ENCODE data around the gene MSI2.

MSI2 gene

DNA sequence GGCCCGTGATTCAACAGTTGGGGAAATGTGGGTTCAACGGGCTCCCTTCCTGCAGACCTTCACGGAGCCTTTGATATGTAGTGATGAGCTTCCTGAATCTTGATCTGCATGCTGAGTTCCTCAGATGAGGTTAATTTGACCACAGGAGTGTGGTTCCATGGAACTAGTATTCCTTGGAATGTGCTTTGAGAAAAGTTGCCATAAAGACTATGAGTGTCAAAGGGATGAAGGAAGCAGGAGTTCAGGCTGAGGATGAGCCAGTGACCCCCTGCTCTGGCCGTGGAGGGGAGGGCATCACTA, 229.2 kb downstream of the MSI2 start:
- TF ChIP-seq CTCF (IDR thresholded peaks at IDR 0.05; ENCODE audit: insufficient read depth, low read depth, low read length, missing control alignments): no peak
- H3K4me3 ChIP-seq (ENCODE audit: low read length): no peak overlapping the region
- no peak for DNase-seq (ENCODE audit: low read depth)

GRCh38 chr17:57485916-57486881, 229.9 kb downstream of the MSI2 start:
- DNase-seq (ENCODE audit: low read depth): no peak
- no peak for TF ChIP-seq CTCF (IDR thresholded peaks at IDR 0.05; ENCODE audit: insufficient read depth, low read depth, low read length, missing control alignments)
- H3K4me3 ChIP-seq (ENCODE audit: low read length): no peak overlapping the region

DNA sequence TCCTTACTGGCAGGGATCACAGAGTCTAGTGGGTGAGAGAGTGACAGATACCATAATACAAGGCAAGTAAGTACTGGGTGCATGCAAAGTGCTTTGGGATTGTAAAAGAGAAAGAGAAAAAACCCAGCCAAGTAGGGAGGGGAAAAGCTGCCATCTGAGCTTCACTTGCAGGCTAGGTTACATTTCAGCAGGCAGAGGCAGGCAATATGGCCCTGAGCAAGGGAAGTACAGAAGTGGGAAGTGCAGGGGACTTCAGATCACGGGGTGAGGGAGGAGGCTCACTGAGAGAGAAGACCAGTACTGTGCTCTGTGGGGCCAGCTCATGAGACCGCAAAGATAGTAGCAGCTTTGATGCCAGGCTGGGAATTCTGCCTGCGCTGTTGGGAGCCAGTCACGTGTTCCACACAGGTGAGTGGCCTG, 230.6 kb downstream of the MSI2 start:
- peak; percentile 9 for DNase-seq (ENCODE audit: low read depth)
- no peak overlapping the region for H3K4me3 ChIP-seq (ENCODE audit: low read length)

DNA sequence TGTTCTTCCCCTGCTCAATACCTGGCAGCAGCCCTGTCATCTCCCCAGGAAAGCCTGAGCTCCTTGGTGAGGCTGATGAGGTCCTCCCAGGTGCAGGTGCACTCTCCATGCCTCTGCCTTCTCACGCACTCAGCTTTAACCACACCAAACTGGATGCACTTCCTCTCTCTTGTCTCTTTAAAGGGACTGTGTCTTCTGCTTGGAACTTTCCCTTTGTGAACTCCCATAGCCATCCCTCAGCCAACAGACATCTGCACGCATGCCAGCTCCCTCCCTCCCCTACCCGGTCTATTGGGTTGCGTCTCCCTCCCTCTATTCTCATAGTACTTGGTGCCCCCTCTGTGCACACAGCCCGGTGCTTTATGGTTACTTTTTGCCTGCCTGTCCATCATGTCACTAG, 231.2 kb downstream of the MSI2 start:
- DNase-seq (ENCODE audit: low read depth): no peak
- TF ChIP-seq CTCF (IDR thresholded peaks at IDR 0.05; ENCODE audit: insufficient read depth, low read depth, low read length, missing control alignments): no peak
- H3K4me3 ChIP-seq (ENCODE audit: low read length): no peak overlapping the region

More for the DNA sequence above, 230.6 kb downstream of the MSI2 start:
- TF ChIP-seq CTCF (IDR thresholded peaks at IDR 0.05; ENCODE audit: insufficient read depth, low read depth, low read length, missing control alignments): no peak

DNA sequence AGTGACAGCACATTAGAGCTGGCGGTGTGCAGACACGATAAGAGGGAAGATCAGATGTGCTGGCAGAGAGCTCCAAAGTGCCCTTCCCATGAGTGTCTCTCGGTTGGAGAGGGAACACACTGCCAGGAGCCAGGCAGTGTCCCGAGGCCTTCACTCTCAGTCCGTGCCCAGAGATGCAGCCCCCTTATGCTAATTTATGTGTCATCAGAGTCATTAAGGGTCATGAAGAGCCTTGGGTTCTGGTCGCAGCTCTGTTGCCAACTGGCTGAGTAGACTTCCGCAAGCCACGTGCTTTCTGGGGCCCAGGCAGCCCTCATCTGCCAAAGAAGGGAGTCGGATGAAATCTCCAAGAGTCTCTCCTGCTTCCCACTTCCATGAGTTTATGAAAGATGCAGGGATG, 232.5 kb downstream of the MSI2 start:
- no peak for TF ChIP-seq CTCF (IDR thresholded peaks at IDR 0.05; ENCODE audit: insufficient read depth, low read depth, low read length, missing control alignments)
- no peak for DNase-seq (ENCODE audit: low read depth)
- H3K4me3 ChIP-seq (ENCODE audit: low read length): no peak overlapping the region

- TF ChIP-seq CTCF (IDR thresholded peaks at IDR 0.05; ENCODE audit: insufficient read depth, low read depth, low read length, missing control alignments): no peak
These were observed 233.0 kb downstream of the MSI2 start for GRCh38 chr17:57489321-57489720.

More at GRCh38 chr17:57489321-57489720, 233.0 kb downstream of the MSI2 start:
- no peak overlapping the region for H3K4me3 ChIP-seq (ENCODE audit: low read length)
- DNase-seq (ENCODE audit: low read depth): no peak

All from epithelial cell of esophagus (primary cell).